RWPE1 (cell line): Measurements from ENCODE around the gene ITGA2B.

ENCODE experiments used
- CTCF ChIA-PET: fragments of 350-600 bp; sonication (Branson Sonifier 250); formaldehyde crosslinking; extraction: SDS; loops from one replicate; lab custom pipeline; 2021; lab: Yijun Ruan, JAX
- POLR2A ChIA-PET: fragments of 400-600 bp; formaldehyde crosslinking; extraction: SDS; loops from one replicate; lab custom pipeline; 2020; ENCODE audit warnings: antibody characterized with exemption; ENCODE audit not compliant: low non-redundant PET; lab: Yijun Ruan, JAX
- DNase-seq: peaks from one replicate; pipeline ENCODE4 v3.0.0; 2012; ENCODE audit warnings: low spot score
- H3K27ac ChIP-seq: fragments of 450-650 bp; 2 replicates; pipeline ENCODE4 v1.5.1; 2017
- TF ChIP-seq, protein P1 (sequence below): fragments of 450-650 bp; conservative IDR thresholded peaks from 2 replicates; pipeline ENCODE4 v1.5.1; 2017; ENCODE audit warnings: low read depth, mild to moderate bottlenecking

The ITGA2B gene

DNA sequence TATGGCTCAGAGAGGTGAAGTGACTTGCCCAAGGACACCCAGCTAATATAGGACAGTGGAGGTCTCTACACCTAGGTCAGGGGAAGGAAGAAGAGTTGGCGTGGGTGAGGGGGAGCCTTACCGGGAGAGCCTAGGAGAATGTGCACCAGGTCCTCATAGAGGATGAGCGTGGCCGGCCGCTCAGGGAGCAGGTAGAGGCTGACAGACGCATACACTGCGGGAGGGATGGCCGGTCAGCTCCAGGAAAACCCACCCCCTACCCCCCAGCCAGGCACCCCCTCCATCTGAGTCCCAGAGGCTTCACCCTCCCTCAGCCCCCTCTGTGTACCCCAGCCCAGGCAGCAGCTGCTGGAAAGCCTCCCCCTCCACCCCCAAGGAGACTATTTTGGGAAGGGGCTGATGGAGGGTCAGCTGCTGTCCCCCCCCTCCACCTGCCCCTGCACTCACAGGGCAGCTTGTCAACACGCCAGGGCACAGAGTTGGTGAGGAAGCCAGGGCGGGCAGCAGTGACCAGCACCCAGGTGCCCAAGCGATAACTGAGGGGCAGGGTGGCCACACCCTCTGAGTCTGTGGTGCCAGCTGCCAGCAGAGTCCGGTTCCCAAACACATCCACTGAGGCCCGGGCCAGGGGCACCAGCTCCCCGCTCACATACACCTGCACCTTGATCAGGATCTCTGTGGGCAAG lies 29.8 kb downstream of the ITGA2B start:
- POLR2A ChIA-PET, result no interaction called here
- TF ChIP-seq, protein P1, sequence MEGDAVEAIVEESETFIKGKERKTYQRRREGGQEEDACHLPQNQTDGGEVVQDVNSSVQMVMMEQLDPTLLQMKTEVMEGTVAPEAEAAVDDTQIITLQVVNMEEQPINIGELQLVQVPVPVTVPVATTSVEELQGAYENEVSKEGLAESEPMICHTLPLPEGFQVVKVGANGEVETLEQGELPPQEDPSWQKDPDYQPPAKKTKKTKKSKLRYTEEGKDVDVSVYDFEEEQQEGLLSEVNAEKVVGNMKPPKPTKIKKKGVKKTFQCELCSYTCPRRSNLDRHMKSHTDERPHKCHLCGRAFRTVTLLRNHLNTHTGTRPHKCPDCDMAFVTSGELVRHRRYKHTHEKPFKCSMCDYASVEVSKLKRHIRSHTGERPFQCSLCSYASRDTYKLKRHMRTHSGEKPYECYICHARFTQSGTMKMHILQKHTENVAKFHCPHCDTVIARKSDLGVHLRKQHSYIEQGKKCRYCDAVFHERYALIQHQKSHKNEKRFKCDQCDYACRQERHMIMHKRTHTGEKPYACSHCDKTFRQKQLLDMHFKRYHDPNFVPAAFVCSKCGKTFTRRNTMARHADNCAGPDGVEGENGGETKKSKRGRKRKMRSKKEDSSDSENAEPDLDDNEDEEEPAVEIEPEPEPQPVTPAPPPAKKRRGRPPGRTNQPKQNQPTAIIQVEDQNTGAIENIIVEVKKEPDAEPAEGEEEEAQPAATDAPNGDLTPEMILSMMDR, result no peak

GRCh38 chr17:44359006-44359405 lies 30.4 kb downstream of the ITGA2B start:
- H3K27ac ChIP-seq, result no peak overlapping the region
- CTCF ChIA-PET, result interaction anchor here (0.7 kb wide), 1 partner anchor 632 kb away, joined by 4 read pairs; no protein-coding TSS in a partner anchor
- TF ChIP-seq, protein P1, result no peak
- DNase-seq, result no peak
- POLR2A ChIA-PET, result no interaction called here

More for the DNA sequence above, 29.8 kb downstream of the ITGA2B start:
- CTCF ChIA-PET, result interaction anchor here (0.6 to 0.7 kb wide), 3 partner anchors 15 to 50 kb away, joined by 3 read pairs; partner anchors contain the start of gene GRN
- DNase-seq, result no peak
- no peak overlapping the region for H3K27ac ChIP-seq

DNA sequence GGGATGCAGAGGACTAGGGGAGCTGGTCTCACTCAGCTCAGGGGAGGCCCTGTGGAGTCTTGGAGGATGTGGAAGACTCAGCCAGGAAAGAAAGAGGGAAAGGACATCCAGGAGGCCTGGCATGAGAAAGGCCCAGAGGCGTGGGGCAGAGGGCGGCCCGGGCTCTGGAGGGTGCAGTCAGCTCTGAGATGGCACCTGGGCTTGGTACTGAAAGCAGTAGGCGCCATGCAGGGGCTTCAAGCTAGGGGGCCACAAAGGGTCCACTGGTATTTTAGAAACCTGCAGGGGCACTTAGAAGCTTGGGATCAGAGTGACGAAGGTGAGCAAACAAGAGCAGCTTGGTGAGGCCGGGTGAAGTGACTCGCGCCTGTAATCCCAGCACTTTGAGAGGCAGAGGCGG lies 31.4 kb downstream of the ITGA2B start:
- TF ChIP-seq, protein P1, result no peak
- no peak overlapping the region for H3K27ac ChIP-seq
- DNase-seq, result no peak
- POLR2A ChIA-PET, result interaction anchor here (0.5 kb wide), 1 partner anchor 156 kb away, joined by 3 read pairs; no protein-coding TSS in a partner anchor
- CTCF ChIA-PET, result no interaction called here

GRCh38 chr17:44356241-44356640 lies 33.2 kb downstream of the ITGA2B start:
- TF ChIP-seq, protein P1, result no peak
- DNase-seq, result no peak
- CTCF ChIA-PET, result interaction anchor here (0.6 to 0.9 kb wide), 2 partner anchors 202 to 205 kb away, joined by 3 read pairs; no protein-coding TSS in a partner anchor
- POLR2A ChIA-PET, result no interaction called here
- H3K27ac ChIP-seq, result no peak overlapping the region

- DNase-seq, result no peak
- TF ChIP-seq, protein P1, result no peak
- H3K27ac ChIP-seq, result no peak overlapping the region; the same call in 1 of the 2 replicates
- CTCF ChIA-PET, result interaction anchor here (0.6 to 3.1 kb wide), 4 partner anchors 7 to 205 kb away, joined by 3 to 19 read pairs (median 4); partner anchors contain the start of gene FAM171A2
- POLR2A ChIA-PET, result no interaction called here
These were observed 33.8 kb downstream of the ITGA2B start for GRCh38 chr17:44355642-44356099.

DNA sequence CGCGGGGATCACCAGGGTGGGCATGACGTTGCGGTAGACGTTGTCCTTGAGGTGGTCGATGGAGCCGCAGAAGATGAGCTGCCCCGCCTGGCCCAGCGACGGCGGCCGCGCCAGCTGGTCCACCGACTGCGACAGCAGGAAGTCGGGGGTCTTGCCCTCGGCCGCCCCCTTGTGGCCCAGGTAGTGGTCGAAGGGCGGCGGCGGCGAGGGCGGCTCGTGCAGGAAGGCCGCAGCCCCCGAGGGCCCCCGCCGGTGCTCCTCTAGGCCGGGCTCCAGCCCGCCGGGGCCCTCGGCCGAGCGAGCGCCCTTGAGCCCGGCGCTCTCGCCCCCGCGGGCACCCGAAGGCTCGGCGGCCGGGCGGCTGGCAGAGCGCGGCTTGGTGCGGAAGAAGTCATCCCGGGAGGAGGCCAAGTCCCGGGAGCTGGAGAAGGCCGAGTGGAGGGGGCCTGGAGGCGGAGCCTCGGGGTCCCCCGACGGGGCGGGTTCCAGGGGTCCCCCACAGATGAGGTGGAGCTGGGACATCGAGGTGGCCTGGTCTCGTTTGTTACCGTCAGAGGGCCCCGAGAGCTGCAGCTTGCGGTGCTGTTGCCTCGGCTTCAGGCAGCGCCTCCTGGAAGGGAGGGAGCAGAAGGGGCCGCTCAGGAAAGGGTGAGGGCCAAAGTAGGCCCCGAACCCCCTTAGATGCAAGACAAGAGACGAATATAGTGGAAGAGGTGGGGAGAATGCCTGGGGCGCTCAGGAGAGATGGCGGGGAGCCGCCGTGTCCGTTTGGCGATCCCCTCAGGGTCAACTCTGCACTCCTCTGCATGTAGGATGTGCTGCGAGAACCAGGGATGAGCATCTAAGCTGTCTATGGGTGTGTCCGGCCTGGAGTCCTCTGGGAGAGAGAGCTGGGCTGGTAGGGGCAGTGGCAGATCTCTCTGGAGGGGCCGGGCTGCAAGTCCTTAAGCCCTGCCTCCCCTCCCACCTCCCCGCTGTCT lies 34.6 kb downstream of the ITGA2B start:
- no peak overlapping the region; the same call in 1 of the 2 replicates for H3K27ac ChIP-seq
- ChIA-PET CTCF (interaction anchor here (0.6 to 3.1 kb wide), 6 partner anchors 8 to 454 kb away, joined by 3 to 19 read pairs (median 4); partner anchors contain the start of gene FAM171A2), POLR2A (no interaction called here)
- TF ChIP-seq, protein P1, result peak; percentile 49
- DNase-seq, result no peak
